HepG2 (cell line): Measurements from ENCODE around the gene FUOM. TPM values are rescaled to one million over a fixed set of nuclear protein-coding genes. Genes with fewer than 3 reads are reported as not detected.

Source experiments
- microRNA-seq: library from miRNA; unstranded; fragments of <30 nt; microRNA quantifications from one replicate; pipeline ENCODE4, GENCODE V29; 2020
- polyA plus RNA-seq, 8 experiments: library from polyadenylated mRNA; depleted of rRNA in 3 of 8; stranded (reverse) in 7 of 8; unstranded in 1 of 8; fragments of >200 nt; fragmentation: Illumina TruSeq in 4 of 8; extraction: Trizol in 4 of 8; gene quantifications; 2 replicates each; pipeline versions ENCODE4 v1.2.1 to v1.2.3, GENCODE V29; 2011 to 2016; ENCODE audit warnings: low read depth in 4 of 8, missing spikeins in 1 of 8, mixed read lengths in 1 of 8; ENCODE audit not compliant: insufficient read depth in 1 of 8
- small RNA-seq, 3 experiments: library from RNA; depleted of rRNA; stranded (forward); fragments of <200 nt; gene quantifications; one replicate each; pipeline ENCODE3, GENCODE V24; 2012; ENCODE audit warnings: low read depth in 2 of 3, low replicate concordance in 1 of 3; ENCODE audit not compliant: insufficient read length in 3 of 3, insufficient read depth in 2 of 3
- total RNA-seq, 5 experiments: library from RNA; depleted of rRNA; stranded (reverse); fragments of >200 nt; fragmentation: Illumina TruSeq; extraction: Trizol; gene quantifications; 2 replicates each; pipeline ENCODE4 v1.2.3, GENCODE V29; 2016; ENCODE audit warnings: low read depth in 1 of 5

FUOM gene
- total and polyA plus RNA-seq, 2 of the 13 experiments (the other 11 are each of a cell fraction or from before 2014, with no cell fraction given), result 27.5 to 60.4 TPM

Small RNAs within 50 kb of the gene (microRNA-seq; reads per million reads assigned to microRNA genes)
- 11.9 reads per million, percentile 48 among the genes with 10 or more reads in this experiment for gene MIR3944

Small RNAs within 50 kb of the gene (small RNA-seq; reads per million reads assigned to genes)
- 0 reads per million in 3 experiments for gene AL360181.4
- gene BANF1P2, result 0 reads per million in 3 experiments
- gene MIR3944, result 0 reads per million in 3 experiments

Other genes with a start within 250 kb of the FUOM start
- gene KNDC1, start 197.8 kb downstream of the FUOM start, total RNA-seq (2016; rRNA removed; fragmentation: Illumina TruSeq; extraction: Trizol), result 0.44 TPM in 1 of 2 replicates, not detected in the other
- 0.56 and 0.69 TPM in 2 replicates for gene KNDC1, start 197.8 kb downstream of the FUOM start, polyA plus RNA-seq (2011; rRNA removed)
- not detected in 2 replicates for gene UTF1, start 127.8 kb downstream of the FUOM start, total RNA-seq (2016; rRNA removed; fragmentation: Illumina TruSeq; extraction: Trizol)
- gene UTF1, start 127.8 kb downstream of the FUOM start, polyA plus RNA-seq (2011; rRNA removed), result not detected in 2 replicates
- not detected in 2 replicates for gene VENTX, start 120.2 kb downstream of the FUOM start, total RNA-seq (2016; rRNA removed; fragmentation: Illumina TruSeq; extraction: Trizol)
- gene VENTX, start 120.2 kb downstream of the FUOM start, polyA plus RNA-seq (2011; rRNA removed), result not detected in 2 replicates
- gene ADAM8, start 81.2 kb downstream of the FUOM start, total RNA-seq (2016; rRNA removed; fragmentation: Illumina TruSeq; extraction: Trizol), result 0.07 and 0.93 TPM in 2 replicates
- 0.24 and 0.65 TPM in 2 replicates for gene ADAM8, start 81.2 kb downstream of the FUOM start, polyA plus RNA-seq (2011; rRNA removed)
- 34.5 and 44.1 TPM in 2 replicates for gene TUBGCP2, start 49.1 kb downstream of the FUOM start, total RNA-seq (2016; rRNA removed; fragmentation: Illumina TruSeq; extraction: Trizol)
- gene TUBGCP2, start 49.1 kb downstream of the FUOM start, polyA plus RNA-seq (2011; rRNA removed), result 21.3 and 22.6 TPM in 2 replicates
- gene ZNF511, start 49.1 kb downstream of the FUOM start, total RNA-seq (2016; rRNA removed; fragmentation: Illumina TruSeq; extraction: Trizol), result 53.4 and 66.4 TPM in 2 replicates
- gene ZNF511, start 49.1 kb downstream of the FUOM start, polyA plus RNA-seq (2011; rRNA removed), result 35.6 and 37.0 TPM in 2 replicates
- not detected in 2 replicates for gene CALY, start 21.1 kb downstream of the FUOM start, total RNA-seq (2016; rRNA removed; fragmentation: Illumina TruSeq; extraction: Trizol)
- gene CALY, start 21.1 kb downstream of the FUOM start, polyA plus RNA-seq (2011; rRNA removed), result 0.08 and 0.21 TPM in 2 replicates
- gene PRAP1, start 10.6 kb downstream of the FUOM start, total RNA-seq (2016; rRNA removed; fragmentation: Illumina TruSeq; extraction: Trizol), result 22.4 and 48.2 TPM in 2 replicates
- gene PRAP1, start 10.6 kb downstream of the FUOM start, polyA plus RNA-seq (2011; rRNA removed), result 20.8 and 26.7 TPM in 2 replicates
- 195 and 233 TPM in 2 replicates for gene ECHS1, start 15.3 kb upstream of the FUOM start, total RNA-seq (2016; rRNA removed; fragmentation: Illumina TruSeq; extraction: Trizol)
- 26.4 and 32.7 TPM in 2 replicates for gene ECHS1, start 15.3 kb upstream of the FUOM start, polyA plus RNA-seq (2011; rRNA removed)
- 0.49 and 0.52 TPM in 2 replicates for gene PAOX, start 21.2 kb upstream of the FUOM start, total RNA-seq (2016; rRNA removed; fragmentation: Illumina TruSeq; extraction: Trizol)
- 0.77 and 1.1 TPM in 2 replicates for gene PAOX, start 21.2 kb upstream of the FUOM start, polyA plus RNA-seq (2011; rRNA removed)
- gene MTG1, start 36.1 kb upstream of the FUOM start, total RNA-seq (2016; rRNA removed; fragmentation: Illumina TruSeq; extraction: Trizol), result 29.9 and 42.0 TPM in 2 replicates
- gene MTG1, start 36.1 kb upstream of the FUOM start, polyA plus RNA-seq (2011; rRNA removed), result 103 and 108 TPM in 2 replicates
- not detected in 2 replicates for gene SPRN, start 66.6 kb upstream of the FUOM start, total RNA-seq (2016; rRNA removed; fragmentation: Illumina TruSeq; extraction: Trizol)
- gene SPRN, start 66.6 kb upstream of the FUOM start, polyA plus RNA-seq (2011; rRNA removed), result not detected in 2 replicates
- 0.32 and 0.46 TPM in 2 replicates for gene SCART1, start 95.9 kb upstream of the FUOM start, total RNA-seq (2016; rRNA removed; fragmentation: Illumina TruSeq; extraction: Trizol)
- 1.1 and 1.4 TPM in 2 replicates for gene SCART1, start 95.9 kb upstream of the FUOM start, polyA plus RNA-seq (2011; rRNA removed)
- gene CYP2E1, start 169.3 kb upstream of the FUOM start, total RNA-seq (2016; rRNA removed; fragmentation: Illumina TruSeq; extraction: Trizol), result 0.27 TPM in 1 of 2 replicates, not detected in the other
- gene CYP2E1, start 169.3 kb upstream of the FUOM start, polyA plus RNA-seq (2011; rRNA removed), result 0.63 and 0.74 TPM in 2 replicates
- not detected in 2 replicates for gene SYCE1, start 207.6 kb upstream of the FUOM start, total RNA-seq (2016; rRNA removed; fragmentation: Illumina TruSeq; extraction: Trizol)
- gene SYCE1, start 207.6 kb upstream of the FUOM start, polyA plus RNA-seq (2011; rRNA removed), result not detected in 2 replicates